Esophagus muscularis mucosa (tissue), 4 donors: ENCODE results near the gene SERPINB10. TPM values are rescaled to one million over a fixed set of nuclear protein-coding genes. Genes with fewer than 3 reads are reported as not detected.
A peak's percentile ranks its signal among the peaks of the same experiment; 100 is the strongest.
"Not testable (repeated sequence)": the region's sequence is repeated elsewhere in the genome, so short reads cannot be mapped to it uniquely, and the experiment has no call there.

Experiments used
- DNase-seq: peaks from one replicate; pipeline ENCODE4 v3.0.0-alpha.2; 2017; ENCODE audit errors: extremely low spot score
- H3K27ac ChIP-seq, 4 donors: fragments of 200-600 bp; sonication (generic); replicated peaks in 1 of 4; 1 replicate in 3 of 4; 2 replicates in 1 of 4; pipeline ENCODE4 v1.5.1; 2016 to 2019; ENCODE audit warnings: mild to moderate bottlenecking in 1 of 4
- H3K27me3 ChIP-seq, 4 donors: fragments of 200-600 bp; sonication (generic); one replicate each; pipeline versions ENCODE4 v1.5.1 to v1.6.0; 2016 to 2019
- H3K36me3 ChIP-seq, 4 donors: fragments of 200-600 bp; sonication (generic); one replicate each; pipeline ENCODE4 v1.5.1; 2016 to 2019
- H3K4me1 ChIP-seq, 4 donors: fragments of 200-600 bp; sonication (generic); one replicate each; pipeline ENCODE4 v1.5.1; 2016 to 2019
- H3K4me3 ChIP-seq, 4 donors: fragments of 200-600 bp; sonication (generic); 1 replicate in 2 of 4; 2 replicates in 2 of 4; pipeline ENCODE4 v1.5.1; 2016 to 2019; ENCODE audit warnings: mild to moderate bottlenecking in 4 of 4, moderate library complexity in 1 of 4
- H3K9me3 ChIP-seq, 4 donors: fragments of 200-600 bp; sonication (generic); 1 replicate in 3 of 4; 2 replicates in 1 of 4; pipeline ENCODE4 v1.5.1; 2016 to 2019
- CTCF ChIP-seq, 3 experiments: fragments of 200-600 bp in 2 of 3; fragments of 450-650 bp in 1 of 3; sonication (generic) in 2 of 3; IDR thresholded peaks; one replicate each; pipeline ENCODE4 v1.5.1; 2017 to 2019; ENCODE audit warnings: antibody characterized with exemption in 3 of 3, mild to moderate bottlenecking in 2 of 3, moderate library complexity in 1 of 3
- EP300 ChIP-seq: sonication (generic); formaldehyde crosslinking; IDR thresholded peaks from one replicate; pipeline ENCODE4 v1.6.1; 2017; ENCODE audit warnings: antibody characterized with exemption
- POLR2A ChIP-seq: fragments of 450-650 bp; IDR thresholded peaks from one replicate; pipeline ENCODE4 v1.6.1; 2017; ENCODE audit warnings: antibody characterized with exemption, moderate library complexity, mild to moderate bottlenecking, low read depth
- POLR2AphosphoS5 ChIP-seq, 2 donors: sonication (generic); formaldehyde crosslinking; IDR thresholded peaks; one replicate each; pipeline ENCODE4 v1.6.1; 2017; ENCODE audit warnings: antibody characterized with exemption in 2 of 2
- WGBS: methylation state at CpG from one replicate; pipeline ENCODE4 v1.1.5; 2018; 5-methylcytosine and 5-hydroxymethylcytosine counted together
- intact Hi-C: fragments of 100-400 bp; cut with DNase I; formaldehyde crosslinking; loops from one replicate; pipeline ENCODE4 v1.15.1; 2023
- total RNA-seq, 4 donors: library from RNA; depleted of rRNA; stranded (reverse); fragments of >200 nt; gene quantifications; one replicate each; pipeline versions ENCODE4 v1.1.0 to v1.2.1, GENCODE V29; 2016

Gene SERPINB10
- total RNA-seq, 4 donors from 2014 or later = 2.3 TPM; not detected in 3

- no peak for DNase-seq
Observed at GRCh38 chr18:63924551-63924950, 16.8 kb downstream of the SERPINB10 start.

DNA sequence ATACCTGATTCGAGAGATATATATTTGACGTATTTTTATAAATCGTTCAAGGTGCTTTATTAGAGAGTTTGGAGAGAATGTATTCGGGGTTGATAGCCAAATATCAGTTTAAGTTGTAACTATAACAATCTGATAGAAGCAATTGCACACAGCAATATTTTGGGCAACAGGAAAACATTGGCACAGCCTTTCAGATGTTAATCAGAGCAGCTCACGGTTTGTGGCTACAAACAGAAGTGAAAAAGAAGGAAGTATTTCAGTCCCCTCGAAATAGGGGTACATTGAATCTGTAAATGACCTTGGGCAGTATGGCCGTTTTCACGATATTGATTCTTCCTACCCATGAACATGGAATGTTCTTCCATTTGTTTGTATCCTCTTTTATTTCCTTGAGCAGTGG is 20.6 kb downstream of the SERPINB10 start:
- Histone ChIP-seq H3K4me1 (no peaks in the 10 kb centered on the region), H3K4me3 (no peak overlapping the region), H3K36me3 (no peaks in the 10 kb centered on the region), H3K27ac (no peak overlapping the region), H3K27me3 (no peaks in the 10 kb centered on the region), H3K9me3 (no peaks in the 10 kb centered on the region)
- no peak for TF ChIP-seq POLR2A
- TF ChIP-seq CTCF (IDR thresholded peaks at IDR 0.05) = no peak
- TF ChIP-seq EP300 = no peak
- TF ChIP-seq POLR2AphosphoS5 (IDR thresholded peaks at IDR 0.05) = no peak
- DNase-seq = no peak
- 60% methylated on average over 8 of the region's 8 CpGs for WGBS
- intact Hi-C loops = no loop called here

More at GRCh38 chr18:63924551-63924950, 16.8 kb downstream of the SERPINB10 start:
- Histone ChIP-seq H3K4me3 (no peak overlapping the region), H3K27me3 (no peaks in the 10 kb centered on the region), H3K4me1 (no peaks in the 10 kb centered on the region), H3K36me3 (no peaks in the 10 kb centered on the region), H3K9me3 (no peaks in the 10 kb centered on the region), H3K27ac (no peak overlapping the region)
- intact Hi-C loops = no loop called here
- TF ChIP-seq POLR2AphosphoS5 (IDR thresholded peaks at IDR 0.05) = no peak
- TF ChIP-seq POLR2A = no peak
- no peak for TF ChIP-seq CTCF (IDR thresholded peaks at IDR 0.05)
- WGBS = 65% methylated on average over 1 of the region's 1 CpG

- intact Hi-C loops, H3K27me3 ChIP-seq, H3K4me3 ChIP-seq, H3K27ac ChIP-seq, H3K4me1 ChIP-seq, H3K36me3 ChIP-seq, DNase-seq, H3K9me3 ChIP-seq: not testable (repeated sequence)
Observed at GRCh38 chr18:63929369-63929768, 21.6 kb downstream of the SERPINB10 start.

DNA sequence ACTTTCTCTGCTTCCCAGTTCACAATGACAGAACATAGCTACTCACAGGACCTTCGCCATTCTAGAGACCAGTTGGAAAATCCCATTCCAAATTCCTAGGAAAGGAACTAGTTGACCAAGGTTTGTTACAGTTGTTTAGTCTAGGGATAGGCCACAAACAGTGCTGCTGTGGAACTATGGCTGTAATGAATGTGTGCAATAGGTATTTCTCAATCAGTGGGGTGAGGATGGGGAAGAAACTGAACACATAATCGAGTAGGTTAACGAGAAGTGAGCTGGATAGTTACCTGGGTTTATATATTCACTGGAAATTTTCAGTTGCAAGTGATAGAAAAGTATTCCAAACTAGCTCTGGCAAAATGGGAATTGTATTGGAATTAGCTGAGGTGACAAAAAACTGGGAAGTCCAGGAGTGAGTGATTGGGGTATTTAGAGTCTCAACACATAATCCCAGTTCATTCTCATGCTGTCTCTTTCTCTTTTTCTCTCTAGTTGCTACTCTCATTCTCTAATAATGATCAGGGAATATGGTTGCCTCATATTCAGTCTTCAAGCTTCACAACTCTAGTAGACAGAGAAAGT is 23.1 kb downstream of the SERPINB10 start:
- no peak for DNase-seq
- Histone ChIP-seq H3K4me3 (no peak overlapping the region), H3K27ac (no peak overlapping the region), H3K27me3 (peaks cover 0 to under 1% (median 0%) of the 10 kb centered on the region in 4 donors), H3K4me1 (peaks cover 0 to under 1% (median under 1%) of the 10 kb centered on the region in 4 donors), H3K9me3 (no peaks in the 10 kb centered on the region), H3K36me3 (no peaks in the 10 kb centered on the region)
- intact Hi-C loops = no loop called here
- 79% methylated on average over 3 of the region's 3 CpGs for WGBS
- no peak for TF ChIP-seq CTCF (IDR thresholded peaks at IDR 0.05)
- TF ChIP-seq POLR2A = no peak
- TF ChIP-seq POLR2AphosphoS5 (IDR thresholded peaks at IDR 0.05) = no peak
- no peak for TF ChIP-seq EP300

- peak overlapping the region; percentile 54 to 60 (median 54) for H3K4me3 ChIP-seq
- H3K27me3 ChIP-seq = peaks cover 0 to 41% (median 2%) of the 10 kb centered on the region in 4 donors
- peak; percentile 94 for DNase-seq
- TF ChIP-seq EP300 (no peak), POLR2AphosphoS5 (IDR thresholded peaks at IDR 0.05) (peak in 1 of 2 donors; percentile 14), POLR2A (no peak), CTCF (IDR thresholded peaks at IDR 0.05) (peak; percentile 62 to 72 (median 67))
- intact Hi-C loops = loop anchor here (2.0 to 5.0 kb wide), 2 partner anchors 114 to 416 kb away; no protein-coding TSS in a partner anchor
- H3K27ac ChIP-seq = no peak overlapping the region
- H3K9me3 ChIP-seq = no peaks in the 10 kb centered on the region
- WGBS = 4% methylated on average over 26 of the region's 54 CpGs
- H3K4me1 ChIP-seq = peaks cover 5 to 12% (median 11%) of the 10 kb centered on the region in 4 donors
- H3K36me3 ChIP-seq = no peaks in the 10 kb centered on the region
Observed at GRCh38 chr18:63936156-63936931, 28.6 kb downstream of the SERPINB10 start.
